HEK293 (cell line): Measurements from ENCODE around the gene APOB.

Source experiments
- CTCF ChIA-PET: fragments of 350-600 bp; formaldehyde crosslinking; extraction: SDS; loops from one replicate; lab custom pipeline; 2021; ENCODE audit warnings: antibody characterized with exemption; lab: Yijun Ruan, JAX
- POLR2A ChIA-PET: fragments of 300-600 bp; formaldehyde crosslinking; extraction: SDS; loops from one replicate; lab custom pipeline; 2020; ENCODE audit warnings: antibody characterized with exemption, inconsistent platforms; lab: Yijun Ruan, JAX
- H3K27ac ChIP-seq: fragments of 200-500 bp; sonication (Bioruptor generic); 2 replicates; pipeline ENCODE4 v1.5.1; 2014; ENCODE audit warnings: low read depth, low read length, control low read depth, inconsistent platforms; ENCODE audit errors: extremely low read depth
- H3K36me3 ChIP-seq, 2 experiments: fragments of 200-500 bp in 1 of 2; sonication (Bioruptor generic) in 1 of 2; 1 replicate in 1 of 2; 2 replicates in 1 of 2; pipeline ENCODE4 v1.5.1; 2014 to 2017; ENCODE audit warnings: inconsistent platforms in 2 of 2, low read length in 2 of 2; ENCODE audit not compliant: control insufficient read depth in 2 of 2, insufficient read depth in 1 of 2
- H3K4me1 ChIP-seq: fragments of 200-500 bp; sonication (Bioruptor generic); 2 replicates; pipeline ENCODE4 v1.5.1; 2014; ENCODE audit warnings: mild to moderate bottlenecking, low read length, inconsistent platforms; ENCODE audit not compliant: control insufficient read depth, insufficient read depth
- H3K4me3 ChIP-seq: 2 replicates; pipeline ENCODE4 v1.5.1; 2011; ENCODE audit warnings: low read depth, mild to moderate bottlenecking, control low read depth, low read length, moderate library complexity
- H3K9me3 ChIP-seq: fragments of 200-500 bp; sonication (Bioruptor generic); 2 replicates; pipeline ENCODE4 v1.5.1; 2014; ENCODE audit warnings: low read depth, low read length, inconsistent platforms; ENCODE audit not compliant: control insufficient read depth, insufficient read depth
- EGR2 ChIP-seq: fragments of 450-650 bp; formaldehyde crosslinking; IDR thresholded peaks from 2 replicates; pipeline ENCODE4 v1.5.1; 2016; ENCODE audit warnings: low read depth, missing biosample characterization, missing genetic modification characterization
- ELK4 ChIP-seq: IDR thresholded peaks from 2 replicates; pipeline ENCODE4 v1.6.1; 2011; ENCODE audit warnings: mild to moderate bottlenecking, low read depth, low read length, borderline replicate concordance
- GLI4 ChIP-seq: fragments of 450-650 bp; formaldehyde crosslinking; IDR thresholded peaks from 2 replicates; pipeline ENCODE4 v1.5.1; 2016; ENCODE audit warnings: missing biosample characterization, missing genetic modification characterization
- GLIS1 ChIP-seq: fragments of 450-650 bp; formaldehyde crosslinking; IDR thresholded peaks from 2 replicates; pipeline ENCODE4 v1.5.1; 2016; ENCODE audit warnings: missing biosample characterization, missing genetic modification characterization
- ZIC2 ChIP-seq: fragments of 450-650 bp; formaldehyde crosslinking; IDR thresholded peaks from 2 replicates; pipeline ENCODE4 v1.5.1; 2016; ENCODE audit warnings: missing biosample characterization, missing genetic modification characterization
- ZNF112 ChIP-seq: fragments of 450-650 bp; formaldehyde crosslinking; IDR thresholded peaks from 2 replicates; pipeline ENCODE4 v1.5.0; 2017; ENCODE audit warnings: missing biosample characterization, missing genetic modification characterization
- ZNF169 ChIP-seq: fragments of 450-650 bp; formaldehyde crosslinking; IDR thresholded peaks from 2 replicates; pipeline ENCODE4 v1.5.1; 2016; ENCODE audit warnings: missing biosample characterization, missing genetic modification characterization
- ZNF292 ChIP-seq: fragments of 450-650 bp; formaldehyde crosslinking; IDR thresholded peaks from 2 replicates; pipeline ENCODE4 v1.5.1; 2016; ENCODE audit warnings: low read depth, missing biosample characterization, missing genetic modification characterization, borderline replicate concordance
- ZNF354C ChIP-seq: fragments of 450-650 bp; formaldehyde crosslinking; IDR thresholded peaks from 2 replicates; pipeline ENCODE4 v1.5.1; 2016; ENCODE audit warnings: missing biosample characterization, missing genetic modification characterization, low read depth, borderline replicate concordance
- ZNF449 ChIP-seq: fragments of 450-650 bp; formaldehyde crosslinking; IDR thresholded peaks from 2 replicates; pipeline ENCODE4 v1.5.1; 2017; ENCODE audit warnings: missing biosample characterization, mild to moderate bottlenecking, missing genetic modification characterization, moderate library complexity
- ZNF488 ChIP-seq: fragments of 450-650 bp; formaldehyde crosslinking; IDR thresholded peaks from 2 replicates; pipeline ENCODE4 v1.5.1; 2016; ENCODE audit warnings: missing biosample characterization, missing genetic modification characterization
- ZNF560 ChIP-seq: fragments of 450-650 bp; formaldehyde crosslinking; IDR thresholded peaks from 2 replicates; pipeline ENCODE4 v1.5.1; 2017; ENCODE audit warnings: missing biosample characterization, missing genetic modification characterization, borderline replicate concordance
- ZNF596 ChIP-seq: fragments of 450-650 bp; IDR thresholded peaks from 2 replicates; pipeline ENCODE4 v1.5.0; 2018; ENCODE audit warnings: missing biosample characterization, mild to moderate bottlenecking, missing genetic modification characterization, moderate library complexity
- ZNF664 ChIP-seq: fragments of 450-650 bp; formaldehyde crosslinking; IDR thresholded peaks from 2 replicates; pipeline ENCODE4 v1.5.1; 2016; ENCODE audit warnings: missing biosample characterization, missing genetic modification characterization
- ZNF768 ChIP-seq: fragments of 450-650 bp; formaldehyde crosslinking; IDR thresholded peaks from 2 replicates; pipeline ENCODE4 v1.5.1; 2018; ENCODE audit warnings: missing biosample characterization, mild to moderate bottlenecking, missing genetic modification characterization
- ZNF837 ChIP-seq: fragments of 450-650 bp; formaldehyde crosslinking; IDR thresholded peaks from 2 replicates; pipeline ENCODE4 v1.5.1; 2016; ENCODE audit warnings: missing biosample characterization, missing genetic modification characterization

Gene APOB

GRCh38 chr2:21006423-21007128 is 37.3 kb downstream of the APOB start:
- H3K4me3 ChIP-seq = no peak overlapping the region
- POLR2A ChIA-PET = no interaction called here

GRCh38 chr2:21005700-21006422 is 38.0 kb downstream of the APOB start:
- H3K27ac ChIP-seq = no peak overlapping the region
- no peaks in the 10 kb centered on the region for H3K9me3 ChIP-seq
- ChIA-PET CTCF (interaction anchor here (0.7 kb wide), 1 partner anchor 998 kb away, joined by 3 read pairs; no protein-coding TSS in a partner anchor), POLR2A (no interaction called here)
- TF ChIP-seq EGR2 (tag by site-specific recombination) = no peak
- TF ChIP-seq ZNF596 (tag by site-specific recombination) = no peak
- TF ChIP-seq ZNF112 (tag by site-specific recombination) = no peak
- TF ChIP-seq ZNF449 (tag by site-specific recombination) = no peak
- no peak for TF ChIP-seq ZNF488 (tag by site-specific recombination)
- TF ChIP-seq ZNF354C (tag by site-specific recombination) = no peak
- no peak for TF ChIP-seq GLI4 (tag by site-specific recombination)
- no peak for TF ChIP-seq ZNF768 (tag by site-specific recombination)
- no peak for TF ChIP-seq ZNF837
- TF ChIP-seq ZIC2 (tag by site-specific recombination) = no peak
- no peak for TF ChIP-seq ZNF292
- no peak for TF ChIP-seq ZNF664
- TF ChIP-seq ZNF169 (tag by site-specific recombination) = no peak
- no peak for TF ChIP-seq GLIS1
- no peaks in the 10 kb centered on the region for H3K4me1 ChIP-seq
- no peak overlapping the region for H3K4me3 ChIP-seq
- H3K36me3 ChIP-seq = no peaks in the 10 kb centered on the region

More at GRCh38 chr2:21006423-21007128, 37.3 kb downstream of the APOB start:
- no peaks in the 10 kb centered on the region for H3K4me1 ChIP-seq
- CTCF ChIA-PET = no interaction called here
- H3K9me3 ChIP-seq = no peaks in the 10 kb centered on the region
- H3K36me3 ChIP-seq = no peaks in the 10 kb centered on the region
- no peak overlapping the region for H3K27ac ChIP-seq
- TF ChIP-seq ELK4 (no peak), ZNF560 (tag by site-specific recombination) (no peak), ZNF488 (tag by site-specific recombination) (no peak)
